Measurements from ENCODE around the gene DNAH2.
"Not testable (repeated sequence)": the region's sequence is repeated elsewhere in the genome, so short reads cannot be mapped to it uniquely, and the experiment has no call there.

Gene DNAH2

GRCh38 chr17:7777017-7777416 lies 59.5 kb downstream of the DNAH2 start:
- DNase-seq (ENCODE audit: low read depth), result no peak

- no peak for DNase-seq (ENCODE audit: low read depth)
Observed at GRCh38 chr17:7780736-7781135, 63.2 kb downstream of the DNAH2 start.

- no peak for DNase-seq (ENCODE audit: low read depth)
Observed at GRCh38 chr17:7781429-7781828, 63.9 kb downstream of the DNAH2 start.

- no peak for DNase-seq (ENCODE audit: low read depth)
Observed at GRCh38 chr17:7782240-7782639, 64.7 kb downstream of the DNAH2 start.

GRCh38 chr17:7786866-7787265 lies 69.3 kb downstream of the DNAH2 start:
- no peak for DNase-seq (ENCODE audit: low read depth)

GRCh38 chr17:7789131-7789530 lies 71.6 kb downstream of the DNAH2 start:
- no peak for DNase-seq (ENCODE audit: low read depth)

- no peak for DNase-seq (ENCODE audit: low read depth)
Observed at GRCh38 chr17:7790150-7790549, 72.6 kb downstream of the DNAH2 start.

GRCh38 chr17:7792611-7793010 lies 75.1 kb downstream of the DNAH2 start:
- no peak for DNase-seq (ENCODE audit: low read depth)

GRCh38 chr17:7794075-7794663 lies 76.6 kb downstream of the DNAH2 start:
- DNase-seq (ENCODE audit: low read depth), result no peak

- DNase-seq (ENCODE audit: low read depth), result no peak
Observed at GRCh38 chr17:7797976-7798375, 80.4 kb downstream of the DNAH2 start.

GRCh38 chr17:7798839-7799238 lies 81.3 kb downstream of the DNAH2 start:
- DNase-seq (ENCODE audit: low read depth), result no peak

- DNase-seq (ENCODE audit: low read depth), result no peak
Observed at GRCh38 chr17:7803981-7804380, 86.4 kb downstream of the DNAH2 start.

- DNase-seq (ENCODE audit: low read depth), result no peak
Observed at GRCh38 chr17:7806587-7806986, 89.0 kb downstream of the DNAH2 start.

GRCh38 chr17:7807206-7807605 lies 89.7 kb downstream of the DNAH2 start:
- no peak for DNase-seq (ENCODE audit: low read depth)

- DNase-seq (ENCODE audit: low read depth), result no peak
Observed at GRCh38 chr17:7809086-7809790, 91.7 kb downstream of the DNAH2 start.

- DNase-seq (ENCODE audit: low read depth), result not testable (repeated sequence)
Observed at GRCh38 chr17:7809791-7810343, 92.3 kb downstream of the DNAH2 start.

- no peak for DNase-seq (ENCODE audit: low read depth)
Observed at GRCh38 chr17:7811251-7811650, 93.7 kb downstream of the DNAH2 start.

GRCh38 chr17:7814969-7815368 lies 97.4 kb downstream of the DNAH2 start:
- no peak for DNase-seq (ENCODE audit: low read depth)

- no peak for DNase-seq (ENCODE audit: low read depth)
Observed at GRCh38 chr17:7816926-7817642, 99.5 kb downstream of the DNAH2 start.

- DNase-seq (ENCODE audit: low read depth), result no peak
Observed at GRCh38 chr17:7817643-7817964, 100.1 kb downstream of the DNAH2 start.

GRCh38 chr17:7818026-7818425 lies 100.5 kb downstream of the DNAH2 start:
- DNase-seq (ENCODE audit: low read depth), result no peak

GRCh38 chr17:7818746-7819645 lies 101.5 kb downstream of the DNAH2 start:
- DNase-seq (ENCODE audit: low read depth), result no peak
